ENCODE data around the gene TTC14. TPM values are rescaled to one million over a fixed set of nuclear protein-coding genes. Genes with fewer than 3 reads are reported as not detected.
A peak's percentile ranks its signal among the peaks of the same experiment; 100 is the strongest.
"Not testable (repeated sequence)": the region's sequence is repeated elsewhere in the genome, so short reads cannot be mapped to it uniquely, and the experiment has no call there.

Gene TTC14
- total RNA-seq, 1 donor from 2014 or later: 52.9 TPM

GRCh38 chr3:180571831-180572598, 29.9 kb upstream of the TTC14 start:
- TF ChIP-seq CTCF (IDR thresholded peaks at IDR 0.05): no peak
- H3K4me3 ChIP-seq: no peak overlapping the region
- H3K27me3 ChIP-seq (ENCODE audit: low read depth): no peaks in the 10 kb centered on the region
- no peaks in the 10 kb centered on the region for H3K36me3 ChIP-seq
- H3K9me3 ChIP-seq: no peaks in the 10 kb centered on the region
- H3K27ac ChIP-seq: no peak overlapping the region
- H3K4me1 ChIP-seq: no peaks in the 10 kb centered on the region
- DNase-seq: no peak
- ATAC-seq: no peak
- intact Hi-C loops (cut with DNase I): no loop called here

- H3K4me1 ChIP-seq: no peaks in the 10 kb centered on the region
These were observed 26.4 kb upstream of the TTC14 start for GRCh38 chr3:180575571-180575970.

GRCh38 chr3:180580934-180581333, 21.0 kb upstream of the TTC14 start:
- no peaks in the 10 kb centered on the region for H3K4me1 ChIP-seq
- H3K36me3 ChIP-seq: no peaks in the 10 kb centered on the region
- H3K27ac ChIP-seq: no peak overlapping the region
- H3K9me3 ChIP-seq: no peaks in the 10 kb centered on the region
- DNase-seq (no peak), ATAC-seq (no peak)
- peaks cover 15% of the 10 kb centered on the region for H3K27me3 ChIP-seq (ENCODE audit: low read depth)
- intact Hi-C loops (cut with DNase I): no loop called here
- no peak for TF ChIP-seq CTCF (IDR thresholded peaks at IDR 0.05)
- no peak overlapping the region for H3K4me3 ChIP-seq

More at GRCh38 chr3:180575571-180575970, 26.4 kb upstream of the TTC14 start:
- intact Hi-C loops (cut with DNase I): no loop called here
- DNase-seq: no peak
- Histone ChIP-seq H3K9me3 (no peaks in the 10 kb centered on the region), H3K36me3 (no peaks in the 10 kb centered on the region), H3K4me3 (no peak overlapping the region), H3K27ac (no peak overlapping the region), H3K27me3 (ENCODE audit: low read depth) (no peaks in the 10 kb centered on the region)
- no peak for ATAC-seq
- no peak for TF ChIP-seq CTCF (IDR thresholded peaks at IDR 0.05)

GRCh38 chr3:180590396-180590795, 11.6 kb upstream of the TTC14 start:
- no peaks in the 10 kb centered on the region for H3K4me1 ChIP-seq
- intact Hi-C loops (cut with DNase I): no loop called here
- DNase-seq (no peak), ATAC-seq (peak in 1 of 2 donors; percentile 37)
- H3K27ac ChIP-seq: no peak overlapping the region
- peaks cover 19% of the 10 kb centered on the region for H3K27me3 ChIP-seq (ENCODE audit: low read depth)
- no peak for TF ChIP-seq CTCF (IDR thresholded peaks at IDR 0.05)
- no peak overlapping the region for H3K4me3 ChIP-seq
- H3K36me3 ChIP-seq: no peaks in the 10 kb centered on the region
- no peaks in the 10 kb centered on the region for H3K9me3 ChIP-seq

GRCh38 chr3:180593631-180594030, 8.3 kb upstream of the TTC14 start:
- DNase-seq; intact Hi-C loops (cut with DNase I); H3K27ac ChIP-seq; H3K9me3 ChIP-seq; H3K36me3 ChIP-seq; H3K4me1 ChIP-seq; H3K27me3 ChIP-seq (ENCODE audit: low read depth); H3K4me3 ChIP-seq; ATAC-seq: not testable (repeated sequence)
